OCI-LY1 (cell line): ENCODE data around the gene IGF1R.

ENCODE experiments used
- H2AFZ ChIP-seq: fragments of 200-600 bp; sonication (generic), shearing (Covaris generic); 2 replicates; pipeline ENCODE4 v1.6.0; 2014; ENCODE audit warnings: antibody characterized with exemption, mild to moderate bottlenecking, low read length
- H3F3A ChIP-seq: fragments of 200-600 bp; sonication (generic), shearing (Covaris generic); 2 replicates; pipeline ENCODE4 v1.6.0; 2014; ENCODE audit warnings: mild to moderate bottlenecking, antibody characterized with exemption, low read length, moderate library complexity; ENCODE audit not compliant: insufficient read depth
- H3K27ac ChIP-seq: fragments of 200-600 bp; sonication (generic); 2 replicates; pipeline ENCODE4 v1.5.1; 2014; ENCODE audit warnings: low read length, mixed run types, mild to moderate bottlenecking, low read depth; ENCODE audit not compliant: poor library complexity, severe bottlenecking
- H3K27me3 ChIP-seq: fragments of 200-600 bp; sonication (generic); 2 replicates; pipeline ENCODE4 v1.6.0; 2014; ENCODE audit warnings: antibody characterized with exemption, mild to moderate bottlenecking, low read length, moderate library complexity; ENCODE audit not compliant: insufficient read depth
- H3K36me3 ChIP-seq: fragments of 200-600 bp; sonication (generic); 2 replicates; pipeline ENCODE4 v1.6.1; 2014; ENCODE audit warnings: mild to moderate bottlenecking, antibody characterized with exemption, low read length, moderate library complexity, mixed read lengths; ENCODE audit not compliant: insufficient read depth
- H3K4me1 ChIP-seq: fragments of 200-600 bp; sonication (generic); 2 replicates; pipeline ENCODE4 v1.5.1; 2014; ENCODE audit warnings: mild to moderate bottlenecking, low read length, moderate library complexity; ENCODE audit not compliant: insufficient read depth, severe bottlenecking
- H3K4me2 ChIP-seq: fragments of 200-600 bp; sonication (generic), shearing (Covaris generic); 2 replicates; pipeline ENCODE4 v1.6.1; 2014; ENCODE audit warnings: low read length
- H3K4me3 ChIP-seq: fragments of 200-600 bp; sonication (generic); 2 replicates; pipeline ENCODE4 v1.5.1; 2014; ENCODE audit warnings: low read length, low read depth, mild to moderate bottlenecking, mixed read lengths; ENCODE audit not compliant: poor library complexity, severe bottlenecking
- H3K79me2 ChIP-seq: fragments of 200-600 bp; shearing (Covaris generic); 2 replicates; pipeline ENCODE4 v1.6.1; 2016; ENCODE audit warnings: mixed run types, low read length, mixed read lengths; ENCODE audit not compliant: insufficient read depth
- H3K9ac ChIP-seq: fragments of 200-600 bp; sonication (generic), shearing (Covaris generic); 2 replicates; pipeline ENCODE4 v1.6.1; 2014; ENCODE audit warnings: mild to moderate bottlenecking, low read length, mixed read lengths
- H3K9me2 ChIP-seq: fragments of 200-600 bp; sonication (generic), shearing (Covaris generic); 2 replicates; pipeline ENCODE4 v1.6.1; 2014; ENCODE audit warnings: low read depth, mild to moderate bottlenecking, low read length, mixed read lengths
- H3K9me3 ChIP-seq: fragments of 200-600 bp; shearing (Covaris generic); 2 replicates; pipeline ENCODE4 v1.6.1; 2014; ENCODE audit warnings: low read length, mixed read lengths
- H4K20me1 ChIP-seq: fragments of 200-600 bp; sonication (generic), shearing (Covaris generic); 2 replicates; pipeline ENCODE4 v1.6.0; 2016; ENCODE audit warnings: mild to moderate bottlenecking, low read length; ENCODE audit not compliant: insufficient read depth
- CTCF ChIP-seq: fragments of 200-600 bp; sonication (generic), shearing (Covaris generic); IDR thresholded peaks from 2 replicates; pipeline ENCODE4 v1.5.1; 2017; ENCODE audit warnings: mild to moderate bottlenecking, antibody characterized with exemption, low read length, moderate library complexity, mixed read lengths
- EZH2 ChIP-seq: fragments of 200-600 bp; sonication (generic), shearing (Covaris generic); IDR thresholded peaks from 2 replicates; pipeline ENCODE4 v1.8.0; 2017; ENCODE audit warnings: borderline replicate concordance, mixed run types, mild to moderate bottlenecking, antibody characterized with exemption, low read length, moderate library complexity, mixed read lengths

The IGF1R gene

GRCh38 chr15:98801234-98801561 lies 152.9 kb downstream of the IGF1R start:
- Histone ChIP-seq H3K4me1 (no peaks in the 10 kb centered on the region), H3K27ac (no peak overlapping the region), H4K20me1 (no peaks in the 10 kb centered on the region), H3K36me3 (no peaks in the 10 kb centered on the region), H3K79me2 (no peaks in the 10 kb centered on the region), H3F3A (no peaks in the 10 kb centered on the region), H3K9me2 (no peaks in the 10 kb centered on the region), H3K4me2 (no peak overlapping the region), H3K27me3 (no peaks in the 10 kb centered on the region; the same call in 1 of the 2 replicates), H3K9me3 (no peaks in the 10 kb centered on the region), H3K9ac (no peak overlapping the region), H2AFZ (no peak overlapping the region), H3K4me3 (no peak overlapping the region)
- TF ChIP-seq EZH2 (no peak), CTCF (no peak)

GRCh38 chr15:98802187-98802586 lies 153.8 kb downstream of the IGF1R start:
- TF ChIP-seq CTCF (no peak), EZH2 (no peak)
- Histone ChIP-seq H3K4me3 (no peak overlapping the region), H4K20me1 (no peaks in the 10 kb centered on the region), H3K9me2 (no peaks in the 10 kb centered on the region), H3K79me2 (no peaks in the 10 kb centered on the region), H3F3A (no peaks in the 10 kb centered on the region), H3K27me3 (no peaks in the 10 kb centered on the region; the same call in 1 of the 2 replicates), H3K9ac (no peak overlapping the region), H3K9me3 (no peaks in the 10 kb centered on the region), H3K36me3 (no peaks in the 10 kb centered on the region), H3K4me1 (no peaks in the 10 kb centered on the region), H2AFZ (no peak overlapping the region), H3K27ac (no peak overlapping the region), H3K4me2 (no peak overlapping the region)

- no peaks in the 10 kb centered on the region for H3K9me3 ChIP-seq
- no peak overlapping the region for H3K9ac ChIP-seq
- no peak overlapping the region for H3K4me2 ChIP-seq
- no peaks in the 10 kb centered on the region for H4K20me1 ChIP-seq
- TF ChIP-seq CTCF, result no peak
- TF ChIP-seq EZH2, result no peak
- no peaks in the 10 kb centered on the region for H3F3A ChIP-seq
- H3K27ac ChIP-seq, result no peak overlapping the region
- no peak overlapping the region for H3K4me3 ChIP-seq
- no peak overlapping the region for H2AFZ ChIP-seq
- no peaks in the 10 kb centered on the region for H3K4me1 ChIP-seq
- H3K36me3 ChIP-seq, result no peaks in the 10 kb centered on the region
- H3K79me2 ChIP-seq, result no peaks in the 10 kb centered on the region
- H3K27me3 ChIP-seq, result no peaks in the 10 kb centered on the region; the same call in 1 of the 2 replicates
- H3K9me2 ChIP-seq, result no peaks in the 10 kb centered on the region
Observed at GRCh38 chr15:98803228-98804056, 155.1 kb downstream of the IGF1R start.
